ENCODE results near the gene FLT4. TPM values are rescaled to one million over a fixed set of nuclear protein-coding genes. Genes with fewer than 3 reads are reported as not detected.

Gene FLT4
- total and polyA plus RNA-seq, 9 of the 15 experiments (the other 6 are each of a cell fraction or from before 2014, with no cell fraction given), result 0.01 to 0.42 (median 0.14) TPM; not detected in 2

DNA sequence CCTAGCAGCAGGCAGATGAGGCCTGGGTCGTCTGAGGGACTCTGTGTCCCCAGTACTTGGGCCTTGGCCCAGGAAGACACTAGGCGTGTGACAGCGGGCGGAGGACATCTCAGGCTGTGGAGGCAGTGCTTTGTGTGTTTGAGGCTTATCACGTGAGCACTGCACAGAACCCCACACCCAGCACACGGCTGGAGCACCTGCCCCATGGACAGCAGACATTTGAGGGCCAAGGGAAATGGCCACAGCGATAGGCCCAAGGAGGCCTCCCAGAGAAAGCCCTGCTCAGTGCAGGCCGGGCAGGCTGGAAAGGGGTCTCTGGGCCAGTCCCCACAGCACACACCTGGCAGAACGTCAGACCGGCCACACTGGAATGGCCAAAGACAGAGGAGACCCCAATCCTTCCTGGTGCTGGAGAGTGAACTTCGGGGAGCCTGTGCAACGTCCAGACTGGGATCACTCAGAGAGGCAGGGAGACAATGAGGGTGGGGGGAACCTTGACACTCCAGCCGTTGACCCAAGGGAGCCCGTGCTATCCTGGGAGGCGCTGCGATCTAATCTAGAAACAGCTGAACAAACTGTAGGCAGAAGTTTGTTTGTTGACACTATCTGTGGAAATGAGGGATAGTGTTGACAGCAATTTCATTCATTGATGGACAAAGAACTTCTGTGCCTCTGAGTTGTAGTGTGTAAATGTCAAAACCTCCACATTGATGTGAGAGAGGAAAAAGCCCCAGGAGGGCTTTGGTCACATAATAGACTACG is 19.6 kb upstream of the FLT4 start (continued):
- TF ChIP-seq, protein P1, sequence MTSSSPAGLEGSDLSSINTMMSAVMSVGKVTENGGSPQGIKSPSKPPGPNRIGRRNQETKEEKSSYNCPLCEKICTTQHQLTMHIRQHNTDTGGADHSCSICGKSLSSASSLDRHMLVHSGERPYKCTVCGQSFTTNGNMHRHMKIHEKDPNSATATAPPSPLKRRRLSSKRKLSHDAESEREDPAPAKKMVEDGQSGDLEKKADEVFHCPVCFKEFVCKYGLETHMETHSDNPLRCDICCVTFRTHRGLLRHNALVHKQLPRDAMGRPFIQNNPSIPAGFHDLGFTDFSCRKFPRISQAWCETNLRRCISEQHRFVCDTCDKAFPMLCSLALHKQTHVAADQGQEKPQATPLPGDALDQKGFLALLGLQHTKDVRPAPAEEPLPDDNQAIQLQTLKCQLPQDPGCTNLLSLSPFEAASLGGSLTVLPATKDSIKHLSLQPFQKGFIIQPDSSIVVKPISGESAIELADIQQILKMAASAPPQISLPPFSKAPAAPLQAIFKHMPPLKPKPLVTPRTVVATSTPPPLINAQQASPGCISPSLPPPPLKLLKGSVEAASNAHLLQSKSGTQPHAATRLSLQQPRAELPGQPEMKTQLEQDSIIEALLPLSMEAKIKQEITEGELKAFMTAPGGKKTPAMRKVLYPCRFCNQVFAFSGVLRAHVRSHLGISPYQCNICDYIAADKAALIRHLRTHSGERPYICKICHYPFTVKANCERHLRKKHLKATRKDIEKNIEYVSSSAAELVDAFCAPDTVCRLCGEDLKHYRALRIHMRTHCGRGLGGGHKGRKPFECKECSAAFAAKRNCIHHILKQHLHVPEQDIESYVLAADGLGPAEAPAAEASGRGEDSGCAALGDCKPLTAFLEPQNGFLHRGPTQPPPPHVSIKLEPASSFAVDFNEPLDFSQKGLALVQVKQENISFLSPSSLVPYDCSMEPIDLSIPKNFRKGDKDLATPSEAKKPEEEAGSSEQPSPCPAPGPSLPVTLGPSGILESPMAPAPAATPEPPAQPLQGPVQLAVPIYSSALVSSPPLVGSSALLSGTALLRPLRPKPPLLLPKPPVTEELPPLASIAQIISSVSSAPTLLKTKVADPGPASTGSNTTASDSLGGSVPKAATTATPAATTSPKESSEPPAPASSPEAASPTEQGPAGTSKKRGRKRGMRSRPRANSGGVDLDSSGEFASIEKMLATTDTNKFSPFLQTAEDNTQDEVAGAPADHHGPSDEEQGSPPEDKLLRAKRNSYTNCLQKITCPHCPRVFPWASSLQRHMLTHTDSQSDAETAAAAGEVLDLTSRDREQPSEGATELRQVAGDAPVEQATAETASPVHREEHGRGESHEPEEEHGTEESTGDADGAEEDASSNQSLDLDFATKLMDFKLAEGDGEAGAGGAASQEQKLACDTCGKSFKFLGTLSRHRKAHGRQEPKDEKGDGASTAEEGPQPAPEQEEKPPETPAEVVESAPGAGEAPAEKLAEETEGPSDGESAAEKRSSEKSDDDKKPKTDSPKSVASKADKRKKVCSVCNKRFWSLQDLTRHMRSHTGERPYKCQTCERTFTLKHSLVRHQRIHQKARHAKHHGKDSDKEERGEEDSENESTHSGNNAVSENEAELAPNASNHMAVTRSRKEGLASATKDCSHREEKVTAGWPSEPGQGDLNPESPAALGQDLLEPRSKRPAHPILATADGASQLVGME (CRISPR knock-in tag; IDR thresholded peaks at IDR 0.05), result no peak
- TF ChIP-seq NR2F6 (CRISPR knock-in tag; IDR thresholded peaks at IDR 0.05), result no peak
- no peak for TF ChIP-seq TAF9B (IDR thresholded peaks at IDR 0.05; ENCODE audit: partially characterized antibody)
- TF ChIP-seq, protein P2, sequence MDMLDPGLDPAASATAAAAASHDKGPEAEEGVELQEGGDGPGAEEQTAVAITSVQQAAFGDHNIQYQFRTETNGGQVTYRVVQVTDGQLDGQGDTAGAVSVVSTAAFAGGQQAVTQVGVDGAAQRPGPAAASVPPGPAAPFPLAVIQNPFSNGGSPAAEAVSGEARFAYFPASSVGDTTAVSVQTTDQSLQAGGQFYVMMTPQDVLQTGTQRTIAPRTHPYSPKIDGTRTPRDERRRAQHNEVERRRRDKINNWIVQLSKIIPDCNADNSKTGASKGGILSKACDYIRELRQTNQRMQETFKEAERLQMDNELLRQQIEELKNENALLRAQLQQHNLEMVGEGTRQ (CRISPR knock-in tag; IDR thresholded peaks at IDR 0.05), result peak; percentile 66
- TF ChIP-seq TCF3 (CRISPR knock-in tag; IDR thresholded peaks at IDR 0.05), result peak; percentile 27; the same call in 1 of the 2 replicates
- no peak for TF ChIP-seq ILK (tag; IDR thresholded peaks at IDR 0.05; ENCODE audit: borderline replicate concordance, low read depth)
- TF ChIP-seq, protein P3, sequence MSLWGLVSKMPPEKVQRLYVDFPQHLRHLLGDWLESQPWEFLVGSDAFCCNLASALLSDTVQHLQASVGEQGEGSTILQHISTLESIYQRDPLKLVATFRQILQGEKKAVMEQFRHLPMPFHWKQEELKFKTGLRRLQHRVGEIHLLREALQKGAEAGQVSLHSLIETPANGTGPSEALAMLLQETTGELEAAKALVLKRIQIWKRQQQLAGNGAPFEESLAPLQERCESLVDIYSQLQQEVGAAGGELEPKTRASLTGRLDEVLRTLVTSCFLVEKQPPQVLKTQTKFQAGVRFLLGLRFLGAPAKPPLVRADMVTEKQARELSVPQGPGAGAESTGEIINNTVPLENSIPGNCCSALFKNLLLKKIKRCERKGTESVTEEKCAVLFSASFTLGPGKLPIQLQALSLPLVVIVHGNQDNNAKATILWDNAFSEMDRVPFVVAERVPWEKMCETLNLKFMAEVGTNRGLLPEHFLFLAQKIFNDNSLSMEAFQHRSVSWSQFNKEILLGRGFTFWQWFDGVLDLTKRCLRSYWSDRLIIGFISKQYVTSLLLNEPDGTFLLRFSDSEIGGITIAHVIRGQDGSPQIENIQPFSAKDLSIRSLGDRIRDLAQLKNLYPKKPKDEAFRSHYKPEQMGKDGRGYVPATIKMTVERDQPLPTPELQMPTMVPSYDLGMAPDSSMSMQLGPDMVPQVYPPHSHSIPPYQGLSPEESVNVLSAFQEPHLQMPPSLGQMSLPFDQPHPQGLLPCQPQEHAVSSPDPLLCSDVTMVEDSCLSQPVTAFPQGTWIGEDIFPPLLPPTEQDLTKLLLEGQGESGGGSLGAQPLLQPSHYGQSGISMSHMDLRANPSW (CRISPR knock-in tag; IDR thresholded peaks at IDR 0.05), result no peak
- no peak for TF ChIP-seq ZNF146 (CRISPR knock-in tag; IDR thresholded peaks at IDR 0.05; ENCODE audit: unreplicated experiment)
- no peak for TF ChIP-seq ZFPM2 (CRISPR knock-in tag; IDR thresholded peaks at IDR 0.05)
- no peak for TF ChIP-seq ZNF707 (CRISPR knock-in tag; conservative IDR thresholded peaks at IDR 0.05)
- TF ChIP-seq NFATC3 (IDR thresholded peaks at IDR 0.05), result no peak
- TF ChIP-seq ARID1B (IDR thresholded peaks at IDR 0.05), result peak; percentile 47; the same call in 1 of the 2 replicates
- TF ChIP-seq TBP (optimal IDR thresholded peaks at IDR 0.05; ENCODE audit: low read depth, low read length), result no peak
- no peak for TF ChIP-seq HOXB6 (CRISPR knock-in tag; IDR thresholded peaks at IDR 0.05; ENCODE audit: borderline replicate concordance)
- no peak for TF ChIP-seq ZNF408 (CRISPR knock-in tag; IDR thresholded peaks at IDR 0.05; ENCODE audit: low read depth)
- TF ChIP-seq ATF1 (CRISPR knock-in tag; IDR thresholded peaks at IDR 0.05), result no peak
- TF ChIP-seq ATF1 (tag; IDR thresholded peaks at IDR 0.05), result no peak
- no peak for TF ChIP-seq SRSF7 (optimal IDR thresholded peaks at IDR 0.05; ENCODE audit: low read depth, low read length)
- peak; percentile 68 for TF ChIP-seq SOX6 (IDR thresholded peaks at IDR 0.05)
- TF ChIP-seq NONO (IDR thresholded peaks at IDR 0.05; ENCODE audit: low read depth in 2 of 2, low read length in 1 of 2), result no peak
